GM19438 (cell line): ENCODE measurements around the gene LMO7.

Experiments
- ATAC-seq: cut with Tn5 transposase; IDR thresholded peaks from one replicate; pipeline ENCODE4 v1.9.1; 2021; ENCODE audit warnings: low read depth; ENCODE audit not compliant: unreplicated experiment

LMO7 gene

GRCh38 chr13:75831389-75831788 is 195.3 kb downstream of the LMO7 start:
- ATAC-seq: no peak

- no peak for ATAC-seq
Measured at GRCh38 chr13:75832812-75833211, 196.7 kb downstream of the LMO7 start.

GRCh38 chr13:75836441-75836840 is 200.3 kb downstream of the LMO7 start:
- ATAC-seq: no peak

- ATAC-seq: no peak
Measured at GRCh38 chr13:75838366-75839005, 202.4 kb downstream of the LMO7 start.

- ATAC-seq: no peak
Measured at GRCh38 chr13:75839406-75839805, 203.3 kb downstream of the LMO7 start.

- ATAC-seq: no peak
Measured at GRCh38 chr13:75841905-75842304, 205.8 kb downstream of the LMO7 start.

- ATAC-seq: no peak
Measured at GRCh38 chr13:75843074-75843473, 206.9 kb downstream of the LMO7 start.

GRCh38 chr13:75843991-75844390 is 207.9 kb downstream of the LMO7 start:
- ATAC-seq: no peak

GRCh38 chr13:75847588-75847987 is 211.5 kb downstream of the LMO7 start:
- peak; percentile 53 for ATAC-seq

GRCh38 chr13:75850916-75851315 is 214.8 kb downstream of the LMO7 start:
- no peak for ATAC-seq

- ATAC-seq: no peak
Measured at GRCh38 chr13:75855216-75855615, 219.1 kb downstream of the LMO7 start.

GRCh38 chr13:75855847-75856246 is 219.7 kb downstream of the LMO7 start:
- no peak for ATAC-seq

GRCh38 chr13:75857291-75857690 is 221.2 kb downstream of the LMO7 start:
- no peak for ATAC-seq

GRCh38 chr13:75860935-75861334 is 224.8 kb downstream of the LMO7 start:
- ATAC-seq: no peak

- no peak for ATAC-seq
Measured at GRCh38 chr13:75861786-75862185, 225.7 kb downstream of the LMO7 start.

- no peak for ATAC-seq
Measured at GRCh38 chr13:75864718-75865117, 228.6 kb downstream of the LMO7 start.

GRCh38 chr13:75867379-75868117 is 231.4 kb downstream of the LMO7 start:
- no peak for ATAC-seq

- no peak for ATAC-seq
Measured at GRCh38 chr13:75869981-75870380, 233.9 kb downstream of the LMO7 start.

- ATAC-seq: no peak
Measured at GRCh38 chr13:75870397-75870903, 234.3 kb downstream of the LMO7 start.

- no peak for ATAC-seq
Measured at GRCh38 chr13:75871059-75871458, 234.9 kb downstream of the LMO7 start.

GRCh38 chr13:75872980-75873379 is 236.8 kb downstream of the LMO7 start:
- no peak for ATAC-seq

GRCh38 chr13:75873494-75873893 is 237.4 kb downstream of the LMO7 start:
- ATAC-seq: no peak
